GM20000 (cell line): ENCODE data around the gene KCNQ1.
A peak's percentile ranks its signal among the peaks of the same experiment; 100 is the strongest.

ENCODE experiments used
- DNase-seq: peaks from one replicate; pipeline ENCODE4 v3.0.0; 2012; ENCODE audit warnings: low spot score
- CTCF ChIP-seq: IDR thresholded peaks from 2 replicates; pipeline ENCODE4 v1.5.1; 2012; ENCODE audit warnings: mild to moderate bottlenecking, control low read depth; ENCODE audit errors: extremely low read depth, missing control alignments

Gene KCNQ1

GRCh38 chr11:2584812-2585565 lies 140.2 kb downstream of the KCNQ1 start:
- no peak for TF ChIP-seq CTCF
- DNase-seq: no peak

- peak; percentile 11 for DNase-seq
- TF ChIP-seq CTCF: no peak
Measured at GRCh38 chr11:2585566-2586086, 140.8 kb downstream of the KCNQ1 start.

GRCh38 chr11:2586087-2586792 lies 141.4 kb downstream of the KCNQ1 start:
- peak; percentile 5 for DNase-seq
- TF ChIP-seq CTCF: no peak

GRCh38 chr11:2586793-2587131 lies 142.0 kb downstream of the KCNQ1 start:
- peak; percentile 7 for DNase-seq
- no peak for TF ChIP-seq CTCF

- DNase-seq: peak; percentile 16
- TF ChIP-seq CTCF: no peak
Measured at GRCh38 chr11:2587132-2587930, 142.5 kb downstream of the KCNQ1 start.

- peak; percentile 7 for DNase-seq
- no peak for TF ChIP-seq CTCF
Measured at GRCh38 chr11:2587976-2588748, 143.4 kb downstream of the KCNQ1 start.
